K562 (cell line): ENCODE measurements around the gene MSH2. TPM values are rescaled to one million over a fixed set of nuclear protein-coding genes. Genes with fewer than 3 reads are reported as not detected.

Source experiments
- ATAC-seq: fragments of 200-7000 bp; cut with Tn5 transposase; 3 replicates; pipeline ENCODE4 v1.9.1; 2020; ENCODE audit warnings: moderate library complexity
- BruUV-seq: library from RNA; stranded (reverse); fragments of 400-500 nt; replicated peaks from 2 replicates; lab custom pipeline; 2021; lab: Mats Ljungman, UMichigan
- CTCF ChIA-PET: fragments of 300-600 bp; formaldehyde crosslinking; extraction: SDS; loops from one replicate; lab custom pipeline; 2021; ENCODE audit warnings: low intra/inter-chr PET ratio; lab: Yijun Ruan, JAX
- POLR2A ChIA-PET: fragments of 300-600, 350-650 bp; sonication (Branson Sonifier 250); formaldehyde crosslinking; extraction: SDS; loops from one replicate; lab custom pipeline; 2021; ENCODE audit warnings: antibody characterized with exemption, inconsistent platforms; lab: Yijun Ruan, JAX
- DNase-seq, 4 experiments: peaks; one replicate each; pipeline versions ENCODE4 v3.0.0 to v3.0.0-alpha.2; 2011 to 2018; ENCODE audit warnings: low spot score in 3 of 4, mixed read lengths in 3 of 4; ENCODE audit errors: extremely low read depth in 1 of 4
- FAIRE-seq: peaks from 2 replicates; lab custom pipeline; 2011; peaks lifted over from hg19 to GRCh38; lab: Jason Lieb, UNC
- H2AFZ ChIP-seq: 2 replicates; pipeline ENCODE4 v1.6.0; 2011; ENCODE audit warnings: low read depth, low read length, control low read depth, inconsistent platforms
- H3K27ac ChIP-seq: fragments of 200-600 bp; 3 replicates; pipeline ENCODE4 v1.8.0; 2011; ENCODE audit warnings: low read depth, mild to moderate bottlenecking, control low read depth, inconsistent platforms, low read length, moderate library complexity, mixed read lengths; ENCODE audit errors: extremely low read depth
- H3K27me3 ChIP-seq, 2 experiments: fragments of 300-600 bp in 1 of 2; 2 replicates in 1 of 2; 3 replicates in 1 of 2; pipeline versions ENCODE4 v1.6.0 to v1.8.0; 2011; ENCODE audit warnings: inconsistent platforms in 2 of 2, low read length in 2 of 2, mild to moderate bottlenecking in 1 of 2, mixed read lengths in 1 of 2, moderate library complexity in 1 of 2; ENCODE audit not compliant: control insufficient read depth in 2 of 2, insufficient read depth in 2 of 2
- H3K36me3 ChIP-seq: fragments of 300-600 bp; 3 replicates; pipeline ENCODE4 v1.8.0; 2011; ENCODE audit warnings: mild to moderate bottlenecking, low read length, inconsistent platforms; ENCODE audit not compliant: control insufficient read depth, insufficient read depth
- H3K4me1 ChIP-seq, 2 experiments: fragments of 200-600 bp in 1 of 2; replicated peaks in 1 of 2; 2 replicates in 1 of 2; 3 replicates in 1 of 2; pipeline versions ENCODE4 v1.5.1 to v1.8.0; 2011; ENCODE audit warnings: inconsistent platforms in 2 of 2, low read length in 2 of 2, mild to moderate bottlenecking in 1 of 2, mixed read lengths in 1 of 2, moderate library complexity in 1 of 2; ENCODE audit not compliant: control insufficient read depth in 2 of 2, insufficient read depth in 2 of 2
- H3K4me2 ChIP-seq: 2 replicates; pipeline ENCODE4 v1.6.1; 2011; ENCODE audit warnings: low read length, control low read depth, inconsistent platforms, mixed read lengths; ENCODE audit not compliant: insufficient read depth
- H3K4me3 ChIP-seq: fragments of 200-600 bp; sonication (generic), shearing (Covaris generic); 2 replicates; pipeline ENCODE4 v1.5.1; 2016; ENCODE audit warnings: control low read depth, inconsistent platforms
- H3K79me2 ChIP-seq: fragments of 200-600 bp; 3 replicates; pipeline ENCODE4 v1.8.0; 2011; ENCODE audit warnings: low read length, inconsistent platforms; ENCODE audit not compliant: control insufficient read depth, insufficient read depth
- H3K9ac ChIP-seq, 2 experiments: 2 replicates each; pipeline versions ENCODE4 v1.6.0 to v1.6.1; 2011; ENCODE audit warnings: low read depth in 2 of 2, low read length in 2 of 2, control low read depth in 1 of 2, inconsistent platforms in 1 of 2, mild to moderate bottlenecking in 1 of 2, mixed read lengths in 1 of 2; ENCODE audit not compliant: insufficient read depth in 1 of 2
- H3K9me1 ChIP-seq: one replicate; pipeline ENCODE4 v1.6.0; 2011; ENCODE audit warnings: inconsistent platforms, mild to moderate bottlenecking, low read length, moderate library complexity; ENCODE audit not compliant: control insufficient read depth, insufficient read depth
- H3K9me3 ChIP-seq: replicated peaks from 2 replicates; pipeline ENCODE4 v1.5.1; 2011; ENCODE audit warnings: low read depth, low read length, inconsistent platforms; ENCODE audit not compliant: control insufficient read depth, insufficient read depth
- H4K20me1 ChIP-seq: replicated peaks from 2 replicates; pipeline ENCODE4 v1.6.1; 2011; ENCODE audit warnings: low read length, inconsistent platforms, mixed read lengths; ENCODE audit not compliant: control insufficient read depth, insufficient read depth
- CBX3 ChIP-seq, 2 experiments: IDR thresholded peaks; 1 replicate in 1 of 2; 2 replicates in 1 of 2; pipeline ENCODE4 v1.6.1; 2012; ENCODE audit warnings: inconsistent platforms in 2 of 2, low read length in 2 of 2, borderline replicate concordance in 1 of 2, control low read depth in 1 of 2
- ELF4 ChIP-seq: fragments of 450-650 bp; formaldehyde crosslinking; IDR thresholded peaks from 2 replicates; pipeline ENCODE4 v1.4.0; 2022; ENCODE audit warnings: missing genetic modification characterization
- GATA2 ChIP-seq: sonication (generic); formaldehyde crosslinking; IDR thresholded peaks from 2 replicates; pipeline ENCODE4 v1.4.0; 2020; ENCODE audit warnings: mild to moderate bottlenecking, missing genetic modification reagents
- ILK ChIP-seq: fragments of 450-650 bp; IDR thresholded peaks from 2 replicates; pipeline ENCODE4 v1.6.1; 2016; ENCODE audit warnings: missing genetic modification characterization, low read depth, mild to moderate bottlenecking, missing compliant biosample characterization, moderate library complexity, borderline replicate concordance
- MIER1 ChIP-seq: fragments of 450-650 bp; IDR thresholded peaks from 2 replicates; pipeline ENCODE4 v1.6.1; 2016; ENCODE audit warnings: antibody characterized with exemption, mild to moderate bottlenecking, low read depth
- NR2C2 ChIP-seq, 2 experiments: fragments of 200-800 bp in 1 of 2; sonication (Bioruptor generic) in 1 of 2; sonication (generic) in 1 of 2; formaldehyde crosslinking in 1 of 2; IDR thresholded peaks; 2 replicates each; pipeline versions ENCODE4 v1.6.1 to v1.8.0; 2016 to 2022; ENCODE audit warnings: mild to moderate bottlenecking in 1 of 2, missing compliant biosample characterization in 1 of 2, missing genetic modification characterization in 1 of 2, missing genetic modification reagents in 1 of 2
- RAD51 ChIP-seq: fragments of 450-650 bp; IDR thresholded peaks from 2 replicates; pipeline ENCODE4 v1.7.1; 2016; ENCODE audit warnings: low read depth, mild to moderate bottlenecking, borderline replicate concordance
- THRAP3 ChIP-seq: fragments of 450-650 bp; IDR thresholded peaks from 2 replicates; pipeline ENCODE4 v1.6.1; 2016; ENCODE audit warnings: mild to moderate bottlenecking, inconsistent platforms, borderline replicate concordance
- ZNF12 ChIP-seq: sonication (generic); formaldehyde crosslinking; IDR thresholded peaks from 2 replicates; pipeline ENCODE4 v1.4.0; 2020; ENCODE audit warnings: mild to moderate bottlenecking, missing genetic modification reagents
- WGBS: fragments of 100-300 bp; shearing (Covaris generic); methylation state at CpG from one replicate; pipeline ENCODE4 v1.1.6; 2016; ENCODE audit warnings: low coverage, mixed read lengths; ENCODE audit not compliant: insufficient coverage; ENCODE audit errors: missing lambda C conversion rate; 5-methylcytosine and 5-hydroxymethylcytosine counted together
- in situ Hi-C: fragments of 300-500 bp; cut with MboI; formaldehyde crosslinking; loops from 4 replicates; pipeline ENCODE4 v1.15.0; 2018; ENCODE audit warnings: inconsistent platforms, mixed read lengths
- intact Hi-C: fragments of 100-400 bp; cut with micrococcal nuclease; formaldehyde crosslinking; loops from 2 replicates; pipeline ENCODE4 v1.14.2; 2022
- polyA plus RNA-seq, 8 experiments: library from polyadenylated mRNA; depleted of rRNA in 4 of 8; stranded (reverse) in 5 of 8; unstranded in 3 of 8; fragments of >200 nt; fragmentation: Nextera tagmentation in 2 of 8; fragmentation: Illumina TruSeq in 1 of 8; extraction: Ambion mirVana in 2 of 8; extraction: Trizol in 1 of 8; gene quantifications; 2 replicates each; pipeline versions ENCODE4 v1.2.1 to v1.2.3, GENCODE V29; 2011 to 2014; ENCODE audit warnings: inconsistent platforms in 1 of 8, missing spikeins in 1 of 8
- total RNA-seq, 7 experiments: library from RNA; depleted of rRNA in 6 of 7; stranded (reverse); fragments of >200 nt in 6 of 7; fragmentation: Illumina TruSeq in 2 of 7; extraction: Trizol in 2 of 7; gene quantifications; 2 replicates each; pipeline versions ENCODE4 v1.2.1 to v1.2.3, GENCODE V29; 2011 to 2021; ENCODE audit warnings: low replicate concordance in 1 of 7
- TF ChIP-seq, protein P1 (sequence below), 2 experiments: fragments of 450-650 bp in 1 of 2; IDR thresholded peaks; 2 replicates each; pipeline ENCODE4 v1.6.1; 2011 to 2017; ENCODE audit warnings: low read depth in 2 of 2, antibody characterized with exemption in 1 of 2, borderline replicate concordance in 1 of 2, low read length in 1 of 2, mild to moderate bottlenecking in 1 of 2, mixed read lengths in 1 of 2; ENCODE audit not compliant: control insufficient read depth in 1 of 2
- TF ChIP-seq, protein P2 (sequence below): sonication (generic); formaldehyde crosslinking; IDR thresholded peaks from 2 replicates; pipeline ENCODE4 v1.4.0; 2020; ENCODE audit warnings: mild to moderate bottlenecking, missing genetic modification reagents

The MSH2 gene
- total and polyA plus RNA-seq, 9 of the 15 experiments (the other 6 are each of a cell fraction or from before 2014, with no cell fraction given), result 51.8 to 139 (median 113) TPM

DNA sequence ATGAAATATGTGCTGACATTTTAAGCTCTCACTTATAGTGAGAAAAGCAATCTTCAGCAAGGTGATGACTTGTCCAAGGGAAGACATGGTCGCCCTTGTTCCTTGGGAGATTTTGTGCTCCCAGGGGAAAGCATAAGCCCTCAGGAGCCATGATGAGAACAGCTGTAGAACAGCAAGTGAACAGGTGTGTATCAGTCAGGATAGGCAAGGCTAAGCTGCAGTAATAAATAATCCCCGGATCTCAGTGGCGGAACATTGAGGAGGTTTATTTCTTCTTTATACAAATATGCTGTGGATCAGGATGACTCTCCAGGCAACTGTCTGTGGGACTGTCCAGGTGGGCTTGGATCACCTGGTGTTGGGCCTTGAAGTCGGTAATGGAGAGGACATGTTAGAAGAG, 103.1 kb downstream of the MSH2 start:
- no peaks in the 10 kb centered on the region; a peak in 2 of 5 replicates for H3K4me1 ChIP-seq

DNA sequence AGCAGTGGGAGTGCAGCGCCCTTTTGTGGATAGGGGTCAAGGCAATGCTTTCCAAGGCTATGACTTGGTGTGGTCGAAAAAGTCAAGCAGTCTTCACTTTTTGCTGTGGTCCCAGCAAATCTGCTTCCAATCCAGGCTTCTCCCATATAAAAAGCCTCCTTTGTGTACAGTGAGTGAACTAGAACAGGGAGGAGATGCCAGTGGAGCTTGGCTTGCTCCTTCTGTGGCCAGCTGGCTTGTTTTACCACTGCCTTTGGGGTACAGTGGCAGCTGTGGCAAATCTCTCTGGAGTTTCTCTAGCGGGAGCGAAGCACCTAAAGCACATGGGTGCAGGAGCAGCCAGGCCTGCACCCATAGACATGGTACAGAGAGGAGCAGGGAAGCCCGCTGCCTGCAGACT, 103.5 kb downstream of the MSH2 start:
- Histone ChIP-seq H4K20me1 (no peaks in the 10 kb centered on the region), H3K27ac (no peak overlapping the region), H3K4me2 (no peak overlapping the region), H3K27me3 (peaks cover 12 to 38% of the 10 kb centered on the region in 2 experiments; a peak in 4 of 5 replicates), H2AFZ (no peak overlapping the region), H3K9me1 (no peaks in the 10 kb centered on the region), H3K4me3 (no peak overlapping the region), H3K9me3 (no peaks in the 10 kb centered on the region), H3K9ac (no peak overlapping the region), H3K36me3 (no peaks in the 10 kb centered on the region), H3K4me1 (no peaks in the 10 kb centered on the region; a peak in 2 of 5 replicates), H3K79me2 (no peaks in the 10 kb centered on the region)
- 0% methylated on average over 5 of the region's 5 CpGs for WGBS
- in situ Hi-C loops, result no loop called here
- intact Hi-C loops, result no loop called here
- FAIRE-seq (no peak), DNase-seq (no peak), ATAC-seq (no peak)
- POLR2A ChIA-PET, result interaction anchor here (1.1 kb wide), 1 partner anchor 17 kb away, joined by 5 read pairs; no protein-coding TSS in a partner anchor
- no TSS peak for BruUV-seq
- CTCF ChIA-PET, result no interaction called here
- TF ChIP-seq RAD51 (no peak), MIER1 (no peak), ELF4 (no peak), GATA2 (CRISPR knock-in tag) (no peak), ILK (tag) (no peak), THRAP3 (no peak), CBX3 (IDR thresholded peaks at IDR 0.05; ENCODE audit: borderline replicate concordance in 1 of 2, low read length in 2 of 2) (no peak)
- TF ChIP-seq, protein P1, sequence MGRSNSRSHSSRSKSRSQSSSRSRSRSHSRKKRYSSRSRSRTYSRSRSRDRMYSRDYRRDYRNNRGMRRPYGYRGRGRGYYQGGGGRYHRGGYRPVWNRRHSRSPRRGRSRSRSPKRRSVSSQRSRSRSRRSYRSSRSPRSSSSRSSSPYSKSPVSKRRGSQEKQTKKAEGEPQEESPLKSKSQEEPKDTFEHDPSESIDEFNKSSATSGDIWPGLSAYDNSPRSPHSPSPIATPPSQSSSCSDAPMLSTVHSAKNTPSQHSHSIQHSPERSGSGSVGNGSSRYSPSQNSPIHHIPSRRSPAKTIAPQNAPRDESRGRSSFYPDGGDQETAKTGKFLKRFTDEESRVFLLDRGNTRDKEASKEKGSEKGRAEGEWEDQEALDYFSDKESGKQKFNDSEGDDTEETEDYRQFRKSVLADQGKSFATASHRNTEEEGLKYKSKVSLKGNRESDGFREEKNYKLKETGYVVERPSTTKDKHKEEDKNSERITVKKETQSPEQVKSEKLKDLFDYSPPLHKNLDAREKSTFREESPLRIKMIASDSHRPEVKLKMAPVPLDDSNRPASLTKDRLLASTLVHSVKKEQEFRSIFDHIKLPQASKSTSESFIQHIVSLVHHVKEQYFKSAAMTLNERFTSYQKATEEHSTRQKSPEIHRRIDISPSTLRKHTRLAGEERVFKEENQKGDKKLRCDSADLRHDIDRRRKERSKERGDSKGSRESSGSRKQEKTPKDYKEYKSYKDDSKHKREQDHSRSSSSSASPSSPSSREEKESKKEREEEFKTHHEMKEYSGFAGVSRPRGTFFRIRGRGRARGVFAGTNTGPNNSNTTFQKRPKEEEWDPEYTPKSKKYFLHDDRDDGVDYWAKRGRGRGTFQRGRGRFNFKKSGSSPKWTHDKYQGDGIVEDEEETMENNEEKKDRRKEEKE (IDR thresholded peaks at IDR 0.05; ENCODE audit: borderline replicate concordance in 1 of 2, control insufficient read depth in 1 of 2, low read depth in 2 of 2, low read length in 1 of 2), result no peak
- TF ChIP-seq, protein P2, sequence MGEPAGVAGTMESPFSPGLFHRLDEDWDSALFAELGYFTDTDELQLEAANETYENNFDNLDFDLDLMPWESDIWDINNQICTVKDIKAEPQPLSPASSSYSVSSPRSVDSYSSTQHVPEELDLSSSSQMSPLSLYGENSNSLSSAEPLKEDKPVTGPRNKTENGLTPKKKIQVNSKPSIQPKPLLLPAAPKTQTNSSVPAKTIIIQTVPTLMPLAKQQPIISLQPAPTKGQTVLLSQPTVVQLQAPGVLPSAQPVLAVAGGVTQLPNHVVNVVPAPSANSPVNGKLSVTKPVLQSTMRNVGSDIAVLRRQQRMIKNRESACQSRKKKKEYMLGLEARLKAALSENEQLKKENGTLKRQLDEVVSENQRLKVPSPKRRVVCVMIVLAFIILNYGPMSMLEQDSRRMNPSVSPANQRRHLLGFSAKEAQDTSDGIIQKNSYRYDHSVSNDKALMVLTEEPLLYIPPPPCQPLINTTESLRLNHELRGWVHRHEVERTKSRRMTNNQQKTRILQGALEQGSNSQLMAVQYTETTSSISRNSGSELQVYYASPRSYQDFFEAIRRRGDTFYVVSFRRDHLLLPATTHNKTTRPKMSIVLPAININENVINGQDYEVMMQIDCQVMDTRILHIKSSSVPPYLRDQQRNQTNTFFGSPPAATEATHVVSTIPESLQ, result no peak

More for the DNA sequence above, 103.1 kb downstream of the MSH2 start:
- no peaks in the 10 kb centered on the region for H3K36me3 ChIP-seq
- 3% methylated on average over 4 of the region's 4 CpGs for WGBS
- no peaks in the 10 kb centered on the region for H3K79me2 ChIP-seq
- POLR2A ChIA-PET, result interaction anchor here (0.7 to 1.1 kb wide), 2 partner anchors 17 to 49 kb away, joined by 4 to 5 read pairs; no protein-coding TSS in a partner anchor
- H3K9me1 ChIP-seq, result no peaks in the 10 kb centered on the region
- H2AFZ ChIP-seq, result no peak overlapping the region
- in situ Hi-C loops, result no loop called here
- intact Hi-C loops, result no loop called here
- peaks cover 12 to 38% of the 10 kb centered on the region in 2 experiments; a peak in 4 of 5 replicates for H3K27me3 ChIP-seq
- no TSS peak for BruUV-seq
- no peak overlapping the region for H3K4me2 ChIP-seq
- no peaks in the 10 kb centered on the region for H3K9me3 ChIP-seq
- no peak overlapping the region for H3K4me3 ChIP-seq
- no peaks in the 10 kb centered on the region for H4K20me1 ChIP-seq
- no peak for FAIRE-seq
- no peak overlapping the region for H3K27ac ChIP-seq
- DNase-seq, result no peak
- no peak for ATAC-seq
- H3K9ac ChIP-seq, result no peak overlapping the region
- TF ChIP-seq NR2C2 (CRISPR knock-in tag; IDR thresholded peaks at IDR 0.05) (no peak), NR2C2 (tag; IDR thresholded peaks at IDR 0.05) (no peak), ZNF12 (peak; percentile 96)
- CTCF ChIA-PET, result no interaction called here
